Measurements from ENCODE around the gene NPFF.

- TF ChIP-seq CTCF (conservative IDR thresholded peaks at IDR 0.05) (no peak), EZH2 (IDR thresholded peaks at IDR 0.05; ENCODE audit: low read depth) (no peak)
Measured at GRCh38 chr12:53489242-53489864, 17.9 kb downstream of the NPFF start.

Data from PC-9 (cell line).